Activated T-cell treated with anti-CD3 and anti-CD28 coated beads, Interleukin-2, amount 50 U/mL, for 48 hours (primary cell): ENCODE measurements around the gene SCN1B.
A peak's percentile ranks its signal among the peaks of the same experiment; 100 is the strongest.
"Not testable (repeated sequence)": the region's sequence is repeated elsewhere in the genome, so short reads cannot be mapped to it uniquely, and the experiment has no call there.

Experiments
- DNase-seq, 2 experiments: peaks; one replicate each; pipeline ENCODE4 v3.0.0-alpha.2; 2020

SCN1B gene

DNA sequence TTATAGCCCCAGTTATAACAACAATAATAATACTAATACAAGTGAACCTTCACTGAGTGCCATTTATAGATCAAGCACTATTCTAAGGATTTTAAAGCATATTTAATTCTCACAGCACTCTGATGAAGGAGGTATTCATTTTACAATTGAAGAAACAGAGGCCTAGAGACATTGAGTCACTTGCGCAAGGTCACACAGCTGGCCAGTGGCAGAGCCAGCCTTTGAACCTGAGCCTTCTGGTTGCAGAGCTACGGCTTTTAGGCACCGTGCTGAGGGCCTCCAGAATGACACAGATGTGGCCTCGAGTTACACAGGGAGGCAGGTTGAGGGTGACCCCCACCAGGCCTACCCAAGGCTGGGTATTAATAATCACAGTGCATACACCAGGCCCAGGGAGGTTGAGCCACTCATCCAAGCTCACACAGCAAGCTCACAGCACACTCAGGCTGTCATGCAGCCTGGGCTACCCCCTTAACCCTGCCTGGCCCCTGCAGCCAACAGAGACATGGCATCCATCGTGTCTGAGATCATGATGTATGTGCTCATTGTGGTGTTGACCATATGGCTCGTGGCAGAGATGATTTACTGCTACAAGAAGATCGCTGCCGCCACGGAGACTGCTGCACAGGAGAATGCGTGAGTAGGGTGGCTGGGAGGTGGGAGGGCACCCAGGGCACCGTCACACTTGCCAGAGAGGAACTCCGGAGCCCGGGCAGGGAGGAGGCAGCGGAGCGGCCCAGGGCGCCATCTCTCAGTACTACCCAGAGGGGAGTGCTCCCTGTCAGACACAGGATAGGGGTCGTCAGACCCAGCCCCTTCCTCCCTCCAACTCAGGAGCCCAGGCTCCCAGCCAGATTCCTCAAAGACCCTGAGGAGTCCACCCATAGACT, 8.6 kb downstream of the SCN1B start:
- DNase-seq: no peak

DNA sequence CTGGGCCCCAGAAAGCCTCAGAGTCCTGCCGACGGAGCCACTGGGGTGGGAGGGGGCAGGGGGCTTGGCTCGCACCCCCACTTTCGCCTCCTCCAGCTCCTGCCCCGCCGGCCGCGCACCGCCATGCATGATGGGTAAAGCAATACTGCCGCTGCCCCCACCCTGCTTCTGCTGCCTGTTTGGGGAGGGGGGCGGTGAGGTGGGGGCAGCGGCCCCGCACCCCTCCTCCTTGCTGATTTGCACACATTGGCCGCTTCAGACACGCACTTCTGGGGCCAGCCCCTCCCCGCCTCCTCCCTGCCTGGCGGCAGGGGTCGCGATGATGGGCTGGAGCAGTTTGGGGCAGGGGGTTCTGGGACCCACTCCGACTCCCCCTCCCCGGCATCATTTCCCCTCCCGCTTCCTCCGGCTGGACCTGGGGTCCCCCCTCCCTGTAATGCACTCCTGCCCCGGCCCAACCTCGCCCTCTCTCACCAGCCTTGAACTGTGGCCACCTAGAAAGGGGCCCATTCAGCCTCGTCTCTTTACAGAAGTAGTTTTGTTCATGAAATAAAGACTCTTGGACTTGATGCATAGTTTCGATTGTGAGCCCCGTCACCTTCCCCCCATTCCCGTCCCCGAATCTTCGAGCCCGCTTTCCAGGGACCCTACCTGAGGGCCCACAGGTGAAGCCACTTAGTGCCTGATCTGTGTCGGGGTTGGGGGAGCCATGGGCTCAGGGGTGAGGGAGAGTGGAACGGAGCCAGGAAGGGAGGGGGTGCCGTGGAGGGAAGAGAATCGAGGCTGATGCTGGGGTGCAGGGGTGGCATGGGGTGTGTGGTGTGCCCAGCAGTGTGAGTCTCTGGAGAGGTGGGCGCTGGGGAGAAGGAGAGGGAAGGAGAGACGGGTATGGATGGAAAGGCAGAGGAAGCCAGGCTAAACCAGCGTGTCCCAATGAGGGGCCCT, 9.9 kb downstream of the SCN1B start:
- DNase-seq: no peak

- peak in 1 of 2 experiments; percentile 56 for DNase-seq
These were observed 10.7 kb downstream of the SCN1B start for GRCh38 chr19:35040826-35041547.

DNA sequence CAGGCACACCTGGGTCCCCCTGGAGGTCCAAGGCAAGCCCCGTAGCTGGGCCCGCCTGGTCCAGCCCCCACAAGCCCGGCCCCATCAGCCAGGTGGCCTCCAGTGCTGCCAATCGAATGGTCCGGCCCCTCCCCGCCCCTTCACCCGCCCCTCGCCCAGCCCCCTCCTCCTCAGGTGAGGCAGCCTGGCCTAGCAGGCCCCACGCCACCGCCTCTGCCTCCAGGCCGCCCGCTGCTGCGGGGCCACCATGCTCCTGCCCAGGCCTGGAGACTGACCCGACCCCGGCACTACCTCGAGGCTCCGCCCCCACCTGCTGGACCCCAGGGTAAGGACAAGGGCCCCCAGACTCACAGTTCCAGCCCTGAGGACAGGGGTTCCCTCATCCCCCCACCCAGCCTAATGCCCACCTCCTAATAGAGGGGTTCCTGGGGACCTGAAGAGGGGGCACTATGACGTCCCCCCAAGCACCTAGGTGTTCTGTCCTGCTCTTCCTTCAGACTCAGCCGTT, 11.3 kb downstream of the SCN1B start, which contains the start of gene HPN:
Gene HPN (plus strand): TSS at position 174 of the 508 bp plus-strand sequence. CDS start 786 bp downstream, outside the sequence.
- DNase-seq: no peak

DNA sequence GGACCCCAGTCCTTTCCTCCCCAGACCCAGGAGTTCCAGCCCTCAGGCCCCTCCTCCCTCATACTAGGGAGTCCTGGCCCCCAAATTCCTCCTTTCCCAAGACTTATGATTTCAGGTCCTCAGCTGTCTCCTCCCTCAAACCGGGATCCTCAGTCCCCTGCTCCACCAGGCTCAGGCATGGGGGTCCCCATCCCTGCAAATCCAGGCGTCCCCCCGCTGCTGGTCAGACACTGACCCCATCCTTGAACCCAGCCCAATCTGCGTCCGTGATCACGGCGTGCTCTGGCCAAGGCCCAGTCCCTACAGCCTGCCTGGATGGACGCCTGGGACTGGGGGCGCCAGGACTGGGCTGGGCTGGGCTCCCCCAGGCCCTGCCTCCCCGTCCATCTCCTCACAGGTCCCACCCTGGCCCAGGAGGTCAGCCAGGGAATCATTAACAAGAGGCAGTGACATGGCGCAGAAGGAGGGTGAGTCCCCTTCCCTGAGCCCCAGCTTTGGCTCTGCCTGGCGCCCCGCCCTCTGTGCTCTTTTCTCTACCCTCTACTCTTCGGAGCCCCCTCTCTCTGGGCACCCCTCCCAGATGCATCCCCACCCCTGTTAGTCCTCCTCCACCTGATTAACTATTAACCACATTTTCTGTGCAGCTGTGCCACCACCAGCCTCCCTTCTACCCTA, 11.9 kb downstream of the SCN1B start:
- no peak for DNase-seq

- no peak for DNase-seq
These were observed 12.8 kb downstream of the SCN1B start for GRCh38 chr19:35042954-35043604.

DNA sequence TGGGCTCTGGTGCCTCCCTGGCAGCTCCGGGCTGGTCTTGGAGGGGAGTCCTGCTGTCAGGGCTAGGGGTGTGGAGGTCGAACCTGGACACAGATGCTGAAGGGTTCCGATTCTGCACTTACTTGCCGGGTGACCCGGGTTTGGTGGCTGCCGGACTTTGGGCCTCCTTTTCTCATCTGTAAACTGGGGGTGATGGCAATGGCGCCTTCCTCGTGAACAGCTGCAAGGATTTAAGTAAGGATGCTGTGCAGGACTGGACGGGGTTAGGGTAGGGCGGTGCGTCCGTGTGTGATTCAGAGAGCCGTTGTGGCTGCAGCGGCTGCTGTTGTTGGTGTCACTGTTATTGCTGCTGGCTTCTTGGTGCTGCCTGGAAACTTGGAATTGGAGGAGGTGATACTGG, 13.6 kb downstream of the SCN1B start:
- no peak for DNase-seq

DNA sequence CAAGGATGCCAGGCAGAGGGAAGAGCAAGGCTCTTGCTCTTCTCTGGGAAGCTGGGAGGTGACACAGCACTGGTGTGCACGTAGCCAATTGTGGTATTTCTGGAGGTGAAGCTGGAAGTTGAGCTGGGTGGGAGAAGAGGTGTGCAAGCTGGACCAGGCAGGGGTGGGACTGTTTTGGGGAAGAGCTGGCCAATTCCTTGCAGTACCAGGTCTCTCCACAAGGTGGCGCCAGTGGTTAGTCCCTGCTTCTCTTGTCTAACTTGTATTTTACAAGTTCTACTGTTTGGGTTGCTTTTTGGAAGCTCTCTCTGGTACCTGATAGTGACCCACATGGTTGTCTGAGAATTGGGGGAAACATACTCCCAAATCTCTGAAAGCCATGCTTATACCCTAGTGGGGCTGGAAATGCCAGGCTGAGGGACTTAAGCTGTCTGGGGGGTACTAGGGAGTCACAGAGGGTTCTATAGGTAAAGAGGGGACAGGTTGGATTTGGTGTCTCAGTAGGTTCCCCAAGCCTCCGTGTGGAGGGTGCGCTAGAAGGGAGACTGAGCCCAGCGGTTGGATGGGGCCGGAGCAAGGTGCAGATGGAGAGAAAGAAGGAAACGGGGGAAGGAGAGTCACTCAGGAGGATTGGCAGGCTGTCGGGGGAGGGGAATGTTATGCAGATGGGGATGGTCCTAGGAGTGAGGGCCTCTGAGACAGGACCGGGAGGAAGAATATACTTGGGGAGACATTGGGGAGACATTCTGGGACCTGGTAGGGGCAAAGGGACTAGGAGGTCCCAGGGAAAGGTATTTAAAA, 14.2 kb downstream of the SCN1B start:
- peak; percentile 82 to 83 for DNase-seq

DNA sequence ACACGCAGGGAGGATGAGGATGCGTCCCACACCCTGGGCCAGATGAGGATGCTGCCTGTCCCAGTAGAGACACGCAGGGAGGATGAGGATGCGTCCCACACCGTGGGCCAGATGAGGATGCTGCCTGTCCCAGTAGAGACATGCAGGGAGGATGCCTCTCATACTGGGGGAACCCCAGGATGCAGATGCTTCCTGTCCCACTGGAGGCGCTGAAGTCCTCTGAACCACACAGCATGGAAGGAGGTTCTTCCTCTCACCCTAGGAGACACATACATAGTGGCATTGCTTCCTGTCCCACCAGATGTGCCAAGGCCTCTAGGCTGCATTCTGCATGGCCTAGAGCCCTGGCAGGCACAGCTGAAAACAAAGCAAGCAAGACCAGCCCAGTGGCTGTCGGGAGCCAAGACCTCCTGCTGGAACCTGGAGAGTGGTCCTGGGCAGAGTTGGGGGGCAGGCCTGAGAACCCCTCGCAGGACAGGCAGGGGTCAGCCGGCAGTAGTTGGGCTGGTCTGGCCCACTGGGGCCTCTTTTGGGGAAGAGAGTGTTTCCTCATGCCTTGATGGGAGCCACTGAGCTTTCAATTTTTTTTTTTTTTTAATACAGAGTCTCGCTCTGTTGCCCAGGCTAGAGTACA, 15.5 kb downstream of the SCN1B start:
- peak; percentile 56 to 65 for DNase-seq

DNA sequence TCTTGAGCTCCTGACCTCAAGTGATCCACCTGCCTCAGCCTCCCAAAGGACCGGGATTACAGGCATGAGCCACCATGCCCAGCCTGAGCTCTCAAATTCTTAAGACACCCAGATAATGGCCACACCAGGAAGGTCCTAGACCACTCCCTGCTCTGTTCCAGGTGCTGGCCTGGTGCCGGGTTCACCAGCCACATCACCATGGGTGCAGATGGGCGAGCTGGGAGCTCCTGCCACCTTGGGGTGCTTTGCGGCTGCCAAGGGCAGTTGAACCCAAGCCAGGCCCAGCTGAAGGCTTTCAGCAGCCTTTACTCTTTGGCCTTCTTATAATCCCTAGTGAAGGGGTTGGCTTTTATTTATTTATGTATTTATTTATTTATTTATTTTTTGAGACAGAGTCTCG, 16.2 kb downstream of the SCN1B start:
- no peak for DNase-seq

GRCh38 chr19:35048911-35049411, 18.7 kb downstream of the SCN1B start:
- DNase-seq: no peak

GRCh38 chr19:35049456-35049855, 19.2 kb downstream of the SCN1B start:
- DNase-seq: no peak

DNA sequence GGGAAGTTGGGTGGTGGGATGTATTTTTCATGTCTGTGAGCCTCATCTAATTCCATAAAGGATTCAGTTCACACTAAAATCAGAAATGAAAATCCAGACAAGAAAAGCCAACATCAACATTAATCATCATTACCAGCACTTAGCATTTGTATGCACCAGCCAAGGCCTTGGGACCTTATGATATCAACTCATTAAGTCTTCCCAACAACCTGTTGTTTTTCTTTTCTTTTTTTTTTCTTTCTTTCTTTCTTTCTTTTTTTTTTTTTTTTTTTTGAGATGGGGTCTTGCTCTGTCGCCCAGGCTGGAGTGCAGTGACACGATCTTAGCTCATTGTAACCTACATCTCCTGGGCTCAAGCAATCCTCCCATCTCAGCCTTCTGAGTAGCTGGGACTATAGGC, 20.4 kb downstream of the SCN1B start:
- DNase-seq: not testable (repeated sequence)

DNA sequence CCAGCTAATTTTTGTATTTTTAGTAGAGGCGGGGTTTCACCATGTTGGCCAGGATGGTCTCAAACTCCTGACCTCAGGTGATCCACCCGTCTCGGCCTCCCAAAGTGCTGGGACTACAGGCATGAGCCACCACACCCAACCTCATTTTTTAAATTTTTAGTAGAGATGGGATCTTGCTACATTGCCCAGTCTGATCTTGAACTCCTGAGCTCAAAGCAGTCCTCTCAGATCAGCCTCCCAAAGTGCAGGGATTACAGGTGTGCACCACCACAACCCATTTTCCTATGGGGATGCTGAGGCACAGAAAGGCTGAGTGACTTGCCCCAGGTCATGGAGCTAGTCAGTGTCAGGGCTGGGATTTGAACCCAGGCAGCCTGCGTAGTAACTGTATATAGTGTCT, 21.0 kb downstream of the SCN1B start:
- not testable (repeated sequence) for DNase-seq

DNA sequence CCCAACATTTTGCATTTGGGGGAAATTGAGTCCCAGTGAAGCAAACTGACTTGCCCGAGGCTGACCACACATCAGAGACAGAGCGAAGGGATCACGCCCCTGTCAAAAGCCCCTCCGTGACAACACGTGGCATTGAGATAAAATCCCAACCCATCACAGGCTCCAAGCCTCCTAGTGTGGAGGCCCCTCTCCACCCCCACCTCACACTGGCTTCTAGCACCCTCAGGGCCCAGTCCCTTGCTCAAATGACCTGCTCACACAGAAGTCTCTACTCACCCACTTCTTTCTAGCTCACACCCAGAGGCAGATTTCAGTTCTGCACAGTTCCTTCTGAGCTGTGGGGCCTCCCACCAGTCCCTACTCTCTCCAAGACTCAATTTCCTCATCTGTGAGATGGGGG, 21.5 kb downstream of the SCN1B start:
- no peak for DNase-seq

DNA sequence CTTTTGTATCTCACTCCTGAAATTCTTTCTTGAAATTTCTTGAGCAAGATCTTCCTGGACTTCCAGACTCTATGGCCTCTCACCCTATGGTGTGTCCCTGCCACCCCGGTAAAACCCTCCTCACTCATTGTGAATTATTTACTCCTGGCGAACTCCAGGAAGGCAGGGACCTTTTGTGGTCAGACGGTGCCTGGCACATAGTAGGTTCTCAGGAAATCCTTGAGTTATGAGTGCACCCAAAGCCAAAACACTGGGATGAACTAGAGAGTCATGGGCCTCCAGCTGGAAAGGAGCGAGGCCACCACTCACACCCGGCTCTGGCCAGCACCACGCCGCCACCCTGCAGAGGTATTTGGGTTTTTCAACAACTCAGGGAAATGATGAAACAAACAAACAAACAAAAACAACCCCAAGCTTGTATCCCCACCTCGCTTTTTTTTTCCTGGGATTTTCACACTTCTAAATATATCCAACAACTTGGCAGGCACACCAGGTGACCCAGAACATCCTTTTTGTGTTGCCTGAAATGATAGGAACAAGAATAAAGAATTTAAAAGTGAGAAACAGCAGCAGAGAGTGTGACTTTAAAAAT, 22.4 kb downstream of the SCN1B start:
- no peak for DNase-seq

- no peak for DNase-seq
These were observed 23.5 kb downstream of the SCN1B start for GRCh38 chr19:35053667-35054293.

- DNase-seq: no peak
These were observed 24.4 kb downstream of the SCN1B start for GRCh38 chr19:35054626-35055025.

GRCh38 chr19:35055715-35056179, 25.5 kb downstream of the SCN1B start:
- no peak for DNase-seq
